HEK293 (cell line): ENCODE measurements around the gene OGFOD1.

Experiments
- GFI1B ChIP-seq: fragments of 450-650 bp; formaldehyde crosslinking; IDR thresholded peaks from 2 replicates; pipeline ENCODE4 v1.5.1; 2016; ENCODE audit warnings: missing biosample characterization, missing genetic modification characterization
- HIC1 ChIP-seq: fragments of 450-650 bp; formaldehyde crosslinking; IDR thresholded peaks from 2 replicates; pipeline ENCODE4 v1.5.1; 2016; ENCODE audit warnings: missing biosample characterization, missing genetic modification characterization
- INSM2 ChIP-seq: fragments of 450-650 bp; formaldehyde crosslinking; IDR thresholded peaks from 2 replicates; pipeline ENCODE4 v1.5.1; 2016; ENCODE audit warnings: missing biosample characterization, missing genetic modification characterization
- KLF10 ChIP-seq: fragments of 450-650 bp; IDR thresholded peaks from 2 replicates; pipeline ENCODE4 v1.5.1; 2018; ENCODE audit warnings: missing biosample characterization, mild to moderate bottlenecking, missing genetic modification characterization
- OSR2 ChIP-seq: fragments of 450-650 bp; formaldehyde crosslinking; IDR thresholded peaks from 2 replicates; pipeline ENCODE4 v1.5.1; 2016; ENCODE audit warnings: missing biosample characterization, missing genetic modification characterization
- PRDM2 ChIP-seq: fragments of 450-650 bp; formaldehyde crosslinking; IDR thresholded peaks from 2 replicates; pipeline ENCODE4 v1.5.1; 2016; ENCODE audit warnings: missing biosample characterization, missing genetic modification characterization, borderline replicate concordance
- SCRT2 ChIP-seq: fragments of 450-650 bp; formaldehyde crosslinking; IDR thresholded peaks from 2 replicates; pipeline ENCODE4 v1.5.1; 2016; ENCODE audit warnings: missing biosample characterization, missing genetic modification characterization
- SETDB1 ChIP-seq: IDR thresholded peaks from one replicate; pipeline ENCODE4 v1.6.1; 2017; ENCODE audit warnings: mild to moderate bottlenecking, low read length, moderate library complexity, mixed read lengths; ENCODE audit not compliant: insufficient read length
- ZNF121 ChIP-seq: fragments of 450-650 bp; formaldehyde crosslinking; IDR thresholded peaks from 2 replicates; pipeline ENCODE4 v1.5.1; 2016; ENCODE audit warnings: missing biosample characterization, missing genetic modification characterization
- ZNF16 ChIP-seq: fragments of 450-650 bp; formaldehyde crosslinking; IDR thresholded peaks from 2 replicates; pipeline ENCODE4 v1.5.1; 2016; ENCODE audit warnings: low read depth, missing biosample characterization, missing genetic modification characterization
- ZNF18 ChIP-seq: fragments of 450-650 bp; formaldehyde crosslinking; IDR thresholded peaks from 2 replicates; pipeline ENCODE4 v1.5.1; 2016; ENCODE audit warnings: missing biosample characterization, missing genetic modification characterization
- ZNF19 ChIP-seq: fragments of 450-650 bp; formaldehyde crosslinking; IDR thresholded peaks from 2 replicates; pipeline ENCODE4; 2016; ENCODE audit warnings: missing biosample characterization, missing genetic modification characterization, low read depth
- ZNF214 ChIP-seq: fragments of 450-650 bp; formaldehyde crosslinking; IDR thresholded peaks from 2 replicates; pipeline ENCODE4 v1.5.1; 2017; ENCODE audit warnings: missing biosample characterization, mild to moderate bottlenecking, missing genetic modification characterization, borderline replicate concordance
- ZNF274 ChIP-seq, 2 experiments: fragments of 200-500 bp in 1 of 2; fragments of 450-650 bp in 1 of 2; sonication (Bioruptor generic) in 1 of 2; formaldehyde crosslinking in 1 of 2; IDR thresholded peaks; 2 replicates each; pipeline versions ENCODE4 v1.5.1 to v1.6.1; 2014 to 2016; ENCODE audit warnings: borderline replicate concordance in 1 of 2, inconsistent platforms in 1 of 2, low read length in 1 of 2, missing biosample characterization in 1 of 2, missing genetic modification characterization in 1 of 2
- ZNF302 ChIP-seq: fragments of 450-650 bp; formaldehyde crosslinking; IDR thresholded peaks from 2 replicates; pipeline ENCODE4 v1.5.1; 2016; ENCODE audit warnings: missing biosample characterization, missing genetic modification characterization, low read depth
- ZNF341 ChIP-seq: fragments of 450-650 bp; formaldehyde crosslinking; IDR thresholded peaks from 2 replicates; pipeline ENCODE4; 2016; ENCODE audit warnings: low read depth, missing biosample characterization, missing genetic modification characterization
- ZNF354C ChIP-seq: fragments of 450-650 bp; formaldehyde crosslinking; IDR thresholded peaks from 2 replicates; pipeline ENCODE4 v1.5.1; 2016; ENCODE audit warnings: missing biosample characterization, missing genetic modification characterization, low read depth, borderline replicate concordance
- ZNF488 ChIP-seq: fragments of 450-650 bp; formaldehyde crosslinking; IDR thresholded peaks from 2 replicates; pipeline ENCODE4 v1.5.1; 2016; ENCODE audit warnings: missing biosample characterization, missing genetic modification characterization
- ZNF549 ChIP-seq: fragments of 450-650 bp; IDR thresholded peaks from 2 replicates; pipeline ENCODE4 v1.5.1; 2018; ENCODE audit warnings: missing biosample characterization, missing genetic modification characterization, mild to moderate bottlenecking, inconsistent platforms, moderate library complexity
- ZNF555 ChIP-seq: fragments of 450-650 bp; formaldehyde crosslinking; conservative IDR thresholded peaks from 2 replicates; pipeline ENCODE4 v1.5.1; 2017; ENCODE audit warnings: missing biosample characterization, mild to moderate bottlenecking, missing genetic modification characterization, inconsistent platforms
- ZNF560 ChIP-seq: fragments of 450-650 bp; formaldehyde crosslinking; IDR thresholded peaks from 2 replicates; pipeline ENCODE4 v1.5.1; 2017; ENCODE audit warnings: missing biosample characterization, missing genetic modification characterization, borderline replicate concordance
- ZNF585B ChIP-seq: fragments of 450-650 bp; formaldehyde crosslinking; IDR thresholded peaks from 2 replicates; pipeline ENCODE4 v1.5.1; 2016; ENCODE audit warnings: missing biosample characterization, missing genetic modification characterization
- ZNF623 ChIP-seq: fragments of 450-650 bp; formaldehyde crosslinking; IDR thresholded peaks from 2 replicates; pipeline ENCODE4 v1.5.1; 2016; ENCODE audit warnings: missing biosample characterization, missing genetic modification characterization
- ZNF707 ChIP-seq: fragments of 450-650 bp; formaldehyde crosslinking; IDR thresholded peaks from 2 replicates; pipeline ENCODE4 v1.5.1; 2016; ENCODE audit warnings: missing biosample characterization, missing genetic modification characterization
- ZNF747 ChIP-seq: fragments of 450-650 bp; formaldehyde crosslinking; IDR thresholded peaks from 2 replicates; pipeline ENCODE4 v1.5.1; 2016; ENCODE audit warnings: missing biosample characterization, missing genetic modification characterization

OGFOD1 gene

GRCh38 chr16:56519459-56520250 lies 68.3 kb downstream of the OGFOD1 start, which contains the start of gene BBS2 (continued):
- TF ChIP-seq ZNF16 (no peak), HIC1 (tag by site-specific recombination) (no peak), ZNF214 (tag by site-specific recombination) (no peak), INSM2 (peak; percentile 12; the same call in 1 of the 2 replicates), ZNF585B (tag by site-specific recombination) (no peak), ZNF354C (no peak), OSR2 (tag by site-specific recombination) (no peak), ZNF555 (no peak), GFI1B (tag by site-specific recombination) (no peak), ZNF19 (tag by site-specific recombination) (no peak), ZNF488 (no peak), ZNF18 (tag by site-specific recombination) (no peak), ZNF623 (tag by site-specific recombination) (no peak), SETDB1 (no peak), ZNF549 (tag by site-specific recombination) (no peak), ZNF707 (tag by site-specific recombination) (no peak), ZNF560 (tag by site-specific recombination) (no peak), ZNF121 (tag by site-specific recombination) (no peak), ZNF274 (IDR thresholded peaks at IDR 0.05; ENCODE audit: low read length) (no peak), ZNF274 (tag by site-specific recombination; IDR thresholded peaks at IDR 0.05; ENCODE audit: borderline replicate concordance) (no peak), ZNF302 (tag by site-specific recombination) (no peak), KLF10 (peak; percentile 50; the same call in 1 of the 2 replicates), ZNF341 (tag by site-specific recombination) (no peak; the same call in 1 of the 2 replicates), PRDM2 (tag by site-specific recombination) (no peak), ZNF747 (tag by site-specific recombination) (no peak), SCRT2 (tag by site-specific recombination) (no peak)
